PC-9 (cell line): ENCODE results near the gene R3HCC1L.

Experiments
- CTCF ChIP-seq: fragments of 200-600 bp; sonication (generic); conservative IDR thresholded peaks from 2 replicates; pipeline ENCODE4 v1.6.1; 2017; ENCODE audit warnings: mixed run types, antibody characterized with exemption, mild to moderate bottlenecking, moderate library complexity
- EZH2 ChIP-seq: fragments of 200-600 bp; sonication (generic); IDR thresholded peaks from 2 replicates; pipeline ENCODE4 v1.8.0; 2017; ENCODE audit warnings: antibody characterized with exemption, low read depth

GRCh38 chr10:98201760-98202159, 67.3 kb downstream of the R3HCC1L start:
- TF ChIP-seq CTCF (no peak), EZH2 (no peak)
